ENCODE data around the gene ATOSB.

GRCh38 chr9:35162605-35163315 is 47.1 kb upstream of the ATOSB start:
- no peak for TF ChIP-seq HNF4G (IDR thresholded peaks at IDR 0.05)
- TF ChIP-seq YY1 (IDR thresholded peaks at IDR 0.05) = no peak
- no peak for TF ChIP-seq ATF3 (IDR thresholded peaks at IDR 0.05)
- TF ChIP-seq CTCF (IDR thresholded peaks at IDR 0.05; ENCODE audit: low read depth, low read length, missing input control) = no peak
- no peak for TF ChIP-seq REST (IDR thresholded peaks at IDR 0.05)
- no peak for TF ChIP-seq RAD21 (IDR thresholded peaks at IDR 0.05)
- TF ChIP-seq FOXA1 (IDR thresholded peaks at IDR 0.05) = no peak

All from liver (tissue), 3 donors.